Glutamatergic neuron (in vitro differentiated cells): Measurements from ENCODE around the gene SESN3. TPM values are rescaled to one million over a fixed set of nuclear protein-coding genes. Genes with fewer than 3 reads are reported as not detected.
"Not testable (repeated sequence)": the region's sequence is repeated elsewhere in the genome, so short reads cannot be mapped to it uniquely, and the experiment has no call there.

Experiments
- DNase-seq: peaks from one replicate; pipeline ENCODE4 v3.0.0; 2022
- H3K27ac Mint-ChIP-seq: one replicate; pipeline ENCODE4 v1.8.0; 2020; ENCODE audit warnings: mild to moderate bottlenecking, mixed read lengths, inconsistent platforms; ENCODE audit not compliant: unreplicated experiment
- H3K27me3 Mint-ChIP-seq: one replicate; pipeline ENCODE4 v1.8.0; 2020; ENCODE audit warnings: mild to moderate bottlenecking, moderate library complexity, mixed read lengths, inconsistent platforms; ENCODE audit not compliant: unreplicated experiment
- H3K36me3 Mint-ChIP-seq: one replicate; pipeline ENCODE4 v1.8.0; 2020; ENCODE audit warnings: mild to moderate bottlenecking, mixed read lengths, inconsistent platforms; ENCODE audit not compliant: unreplicated experiment
- H3K4me1 Mint-ChIP-seq: one replicate; pipeline ENCODE4 v1.8.0; 2020; ENCODE audit warnings: mild to moderate bottlenecking, low read depth, mixed read lengths, inconsistent platforms; ENCODE audit not compliant: unreplicated experiment
- H3K4me3 Mint-ChIP-seq: one replicate; pipeline ENCODE4 v1.8.0; 2020; ENCODE audit warnings: mild to moderate bottlenecking, mixed read lengths, inconsistent platforms; ENCODE audit not compliant: unreplicated experiment
- H3K9me3 Mint-ChIP-seq: one replicate; pipeline ENCODE4 v1.8.0; 2020; ENCODE audit warnings: mild to moderate bottlenecking, moderate library complexity, mixed read lengths, inconsistent platforms; ENCODE audit not compliant: unreplicated experiment
- total RNA-seq: library from RNA; stranded (reverse); fragmentation: NEBNext Ultra II Directional; extraction: Animal tissue kit (Norgen Biotek cat#: 25700); gene quantifications from one replicate; pipeline ENCODE4 v1.2.1, GENCODE V29; 2021; ENCODE audit not compliant: unreplicated experiment
- TF ChIP-seq, protein P1 (sequence below): fragments of 200-600 bp; sonication (generic); IDR thresholded peaks from one replicate; pipeline ENCODE4 v1.5.0; 2021; ENCODE audit not compliant: partially characterized antibody, unreplicated experiment

The SESN3 gene
- total RNA-seq, 1 donor from 2014 or later = 213 TPM

DNA sequence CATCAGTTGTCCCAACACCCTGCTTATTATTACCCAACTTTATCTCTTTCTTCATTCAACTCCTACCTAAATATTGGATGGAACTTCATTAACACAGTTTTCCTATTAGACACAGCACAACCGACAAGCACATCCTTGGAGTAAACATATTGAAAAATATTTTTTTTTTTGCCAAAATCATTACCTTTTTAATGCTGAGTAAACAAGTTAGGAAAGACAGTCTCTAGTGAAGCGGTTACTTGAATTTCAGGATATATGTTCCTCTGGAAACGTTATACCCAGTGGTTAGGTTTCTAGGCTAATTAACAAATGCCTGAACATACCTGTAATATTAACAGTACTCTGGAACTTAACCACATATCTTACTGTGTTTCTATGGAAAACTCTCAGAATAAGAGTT lies 11.4 kb downstream of the SESN3 start:
- no peaks in the 10 kb centered on the region for H3K9me3 Mint-ChIP-seq
- TF ChIP-seq, protein P1, sequence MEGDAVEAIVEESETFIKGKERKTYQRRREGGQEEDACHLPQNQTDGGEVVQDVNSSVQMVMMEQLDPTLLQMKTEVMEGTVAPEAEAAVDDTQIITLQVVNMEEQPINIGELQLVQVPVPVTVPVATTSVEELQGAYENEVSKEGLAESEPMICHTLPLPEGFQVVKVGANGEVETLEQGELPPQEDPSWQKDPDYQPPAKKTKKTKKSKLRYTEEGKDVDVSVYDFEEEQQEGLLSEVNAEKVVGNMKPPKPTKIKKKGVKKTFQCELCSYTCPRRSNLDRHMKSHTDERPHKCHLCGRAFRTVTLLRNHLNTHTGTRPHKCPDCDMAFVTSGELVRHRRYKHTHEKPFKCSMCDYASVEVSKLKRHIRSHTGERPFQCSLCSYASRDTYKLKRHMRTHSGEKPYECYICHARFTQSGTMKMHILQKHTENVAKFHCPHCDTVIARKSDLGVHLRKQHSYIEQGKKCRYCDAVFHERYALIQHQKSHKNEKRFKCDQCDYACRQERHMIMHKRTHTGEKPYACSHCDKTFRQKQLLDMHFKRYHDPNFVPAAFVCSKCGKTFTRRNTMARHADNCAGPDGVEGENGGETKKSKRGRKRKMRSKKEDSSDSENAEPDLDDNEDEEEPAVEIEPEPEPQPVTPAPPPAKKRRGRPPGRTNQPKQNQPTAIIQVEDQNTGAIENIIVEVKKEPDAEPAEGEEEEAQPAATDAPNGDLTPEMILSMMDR = no peak
- H3K4me3 Mint-ChIP-seq = no peak overlapping the region
- H3K27ac Mint-ChIP-seq = no peak overlapping the region
- no peaks in the 10 kb centered on the region for H3K27me3 Mint-ChIP-seq
- H3K4me1 Mint-ChIP-seq = peaks cover 19% of the 10 kb centered on the region
- H3K36me3 Mint-ChIP-seq = no peaks in the 10 kb centered on the region
- DNase-seq = no peak

DNA sequence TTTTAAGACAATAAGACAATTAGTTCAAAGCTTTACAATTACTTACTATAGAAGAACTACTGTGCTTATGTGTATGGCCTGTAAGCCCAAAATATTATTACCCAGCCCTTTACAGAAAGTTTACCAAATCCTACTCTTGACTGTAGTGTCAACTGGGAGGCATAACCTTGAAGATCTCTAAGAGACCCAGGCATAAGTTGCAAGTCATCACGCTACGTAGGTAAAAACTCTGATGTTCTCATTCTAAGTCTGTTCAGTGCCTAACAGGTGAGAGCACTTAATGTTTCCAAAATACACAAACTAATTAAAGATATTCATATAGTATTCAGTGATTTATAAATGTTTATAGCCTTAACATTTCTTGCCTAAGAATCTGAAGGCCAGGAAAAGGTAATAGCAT lies 12.9 kb downstream of the SESN3 start:
- no peak for DNase-seq
- no peaks in the 10 kb centered on the region for H3K36me3 Mint-ChIP-seq
- peaks cover 23% of the 10 kb centered on the region for H3K4me1 Mint-ChIP-seq
- H3K9me3 Mint-ChIP-seq = no peaks in the 10 kb centered on the region
- no peaks in the 10 kb centered on the region for H3K27me3 Mint-ChIP-seq
- no peak overlapping the region for H3K4me3 Mint-ChIP-seq
- TF ChIP-seq, protein P1 = no peak
- no peak overlapping the region for H3K27ac Mint-ChIP-seq

DNA sequence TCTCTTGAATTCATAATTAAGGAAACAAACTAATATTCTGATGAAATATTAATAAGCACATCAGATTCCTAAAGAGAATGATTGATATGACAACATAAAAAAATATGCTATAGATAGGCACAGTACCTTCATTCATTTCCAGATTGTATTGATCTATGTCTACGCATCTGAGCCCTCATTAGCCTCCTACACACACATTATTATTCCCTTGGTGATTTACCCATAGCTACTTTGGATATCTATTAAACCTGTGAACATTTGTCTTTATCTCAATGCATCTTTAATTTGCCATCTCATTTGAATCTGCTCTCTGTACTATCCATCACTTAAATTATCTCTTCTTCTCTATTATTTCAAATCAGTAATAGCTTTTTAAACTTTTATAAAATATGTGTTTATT lies 18.4 kb downstream of the SESN3 start:
- H3K4me3 Mint-ChIP-seq = peak overlapping the region; percentile 36
- no peaks in the 10 kb centered on the region for H3K27me3 Mint-ChIP-seq
- H3K27ac Mint-ChIP-seq = peak overlapping the region; percentile 43
- DNase-seq = no peak
- peaks cover 2% of the 10 kb centered on the region for H3K9me3 Mint-ChIP-seq
- H3K4me1 Mint-ChIP-seq = peaks cover 24% of the 10 kb centered on the region
- TF ChIP-seq, protein P1 = no peak
- no peaks in the 10 kb centered on the region for H3K36me3 Mint-ChIP-seq

DNA sequence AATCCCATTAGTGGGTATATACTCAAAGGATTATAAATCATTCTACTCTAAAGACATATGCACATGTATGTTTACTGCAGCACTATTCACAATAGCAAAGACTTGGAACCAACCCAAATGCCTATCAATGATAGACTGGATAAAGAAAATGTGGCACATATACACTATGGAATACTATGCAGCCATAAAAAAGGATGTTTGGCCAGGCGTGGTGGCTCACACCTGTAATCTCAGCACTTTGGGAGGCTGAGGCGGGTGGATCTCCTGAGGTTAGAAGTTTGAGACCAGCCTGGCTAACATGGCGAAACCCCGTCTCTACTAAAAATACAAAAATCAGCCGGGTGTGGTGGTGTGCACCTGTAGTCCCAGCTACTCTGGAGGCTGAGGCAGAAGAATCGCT lies 21.5 kb downstream of the SESN3 start:
- H3K36me3 Mint-ChIP-seq, H3K27ac Mint-ChIP-seq, H3K4me3 Mint-ChIP-seq, H3K27me3 Mint-ChIP-seq, DNase-seq, H3K9me3 Mint-ChIP-seq: not testable (repeated sequence)
- peaks cover 25% of the 10 kb centered on the region for H3K4me1 Mint-ChIP-seq

DNA sequence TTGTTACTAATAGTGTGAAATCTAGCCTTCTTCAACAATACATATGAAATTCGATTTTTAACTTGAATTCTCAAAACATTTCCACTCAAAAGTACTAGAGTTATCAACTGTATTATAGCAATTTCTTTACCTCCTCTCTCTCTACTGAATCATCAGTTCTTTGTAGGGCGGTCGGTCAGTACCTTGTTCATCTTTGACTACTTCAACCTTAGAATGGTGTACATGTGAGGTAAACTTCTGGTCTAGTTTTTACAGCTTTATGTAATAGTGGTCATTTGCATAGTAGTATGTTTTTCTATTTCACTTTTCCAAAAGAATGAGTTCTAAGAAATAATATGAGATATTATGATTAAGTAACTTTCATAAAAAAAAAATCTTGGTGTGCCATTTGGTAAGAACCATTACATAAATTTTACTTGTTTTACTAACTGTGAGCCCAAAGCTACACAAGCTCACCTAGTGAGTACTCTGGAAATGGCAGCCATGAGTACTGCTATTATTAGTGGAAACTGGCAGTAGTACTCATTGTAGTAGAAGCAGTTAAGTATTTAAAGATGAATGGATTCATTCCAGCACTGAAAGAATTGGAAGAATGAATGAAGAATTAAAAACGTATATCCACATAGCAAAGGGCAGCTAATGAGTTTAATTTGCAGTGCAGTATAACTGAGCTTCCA lies 30.1 kb downstream of the SESN3 start:
- Mint-ChIP-seq H3K36me3 (no peaks in the 10 kb centered on the region), H3K9me3 (no peaks in the 10 kb centered on the region), H3K4me1 (peaks cover 29% of the 10 kb centered on the region), H3K4me3 (no peak overlapping the region), H3K27ac (no peak overlapping the region), H3K27me3 (no peaks in the 10 kb centered on the region)
- no peak for DNase-seq
- TF ChIP-seq, protein P1 = no peak
